Cerebellar nuclear complex (tissue), 1 donor: ENCODE measurements around the gene MND1.
"Not testable (repeated sequence)": the region's sequence is repeated elsewhere in the genome, so short reads cannot be mapped to it uniquely, and the experiment has no call there.

Experiments used
- DNase-seq, 2 experiments: peaks; one replicate each; lab custom pipeline; 2025; lab: John Stamatoyannopoulos, UW

MND1 gene

GRCh38 chr4:153402366-153402765 lies 57.9 kb downstream of the MND1 start:
- DNase-seq, result no peak

DNA sequence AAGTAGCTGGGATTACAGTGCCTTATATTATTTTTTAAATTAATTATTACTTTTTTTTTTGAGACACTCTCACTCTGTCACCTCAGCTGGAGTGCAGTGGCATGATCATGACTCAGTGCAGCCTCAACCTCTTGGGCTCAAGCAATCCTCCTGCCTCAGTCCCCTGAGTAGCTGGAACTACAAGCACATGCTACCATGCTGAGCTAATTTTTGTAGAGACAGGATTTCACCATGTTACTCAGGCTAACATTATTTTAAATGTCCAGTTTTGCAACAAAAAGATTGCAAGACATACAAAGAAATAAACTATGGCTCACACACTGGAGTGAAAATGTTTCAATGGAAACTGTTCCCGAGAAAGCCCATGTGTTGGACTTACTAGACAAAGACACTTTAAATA lies 59.2 kb downstream of the MND1 start:
- no peak for DNase-seq

DNA sequence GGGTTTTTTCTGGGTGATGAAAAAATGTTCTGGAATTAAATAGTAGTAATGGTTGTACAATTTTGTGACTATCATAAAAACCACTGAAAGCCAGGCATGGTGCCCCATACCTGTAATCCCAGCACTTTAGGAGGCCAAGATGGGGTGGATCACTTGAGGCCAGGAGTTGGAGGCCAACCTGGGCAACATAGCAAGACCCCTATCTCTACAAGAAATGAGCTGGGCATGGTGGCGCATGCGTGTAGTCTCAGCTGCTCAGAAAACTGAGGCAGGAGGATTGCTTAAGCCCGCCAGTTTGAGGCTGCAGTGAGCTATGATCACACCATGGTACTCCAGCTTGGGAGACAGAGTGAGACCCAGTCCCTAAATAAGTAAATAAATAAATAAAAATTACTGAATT lies 63.4 kb downstream of the MND1 start:
- DNase-seq, result no peak

GRCh38 chr4:153408932-153409331 lies 64.4 kb downstream of the MND1 start:
- no peak for DNase-seq

DNA sequence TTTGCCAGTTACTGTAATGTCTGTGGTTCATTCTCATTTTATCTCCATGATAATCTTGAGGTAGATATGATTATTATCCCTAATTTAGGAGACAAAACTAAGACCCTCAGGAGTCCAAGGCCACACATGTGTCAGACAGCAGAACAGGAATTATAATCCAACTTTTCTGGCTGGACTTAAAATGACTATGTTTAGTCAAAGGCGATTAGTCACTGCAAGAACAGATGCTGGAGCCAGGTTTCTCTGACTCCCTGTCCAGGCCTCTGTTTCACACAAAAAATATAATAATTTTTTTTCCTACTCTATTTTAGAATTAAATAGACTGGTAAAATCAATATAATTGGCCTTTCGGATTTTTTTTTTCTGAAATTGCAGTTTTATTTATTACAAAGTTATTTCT lies 64.9 kb downstream of the MND1 start:
- DNase-seq, result no peak

GRCh38 chr4:153409924-153410501 lies 65.5 kb downstream of the MND1 start:
- DNase-seq, result no peak

DNA sequence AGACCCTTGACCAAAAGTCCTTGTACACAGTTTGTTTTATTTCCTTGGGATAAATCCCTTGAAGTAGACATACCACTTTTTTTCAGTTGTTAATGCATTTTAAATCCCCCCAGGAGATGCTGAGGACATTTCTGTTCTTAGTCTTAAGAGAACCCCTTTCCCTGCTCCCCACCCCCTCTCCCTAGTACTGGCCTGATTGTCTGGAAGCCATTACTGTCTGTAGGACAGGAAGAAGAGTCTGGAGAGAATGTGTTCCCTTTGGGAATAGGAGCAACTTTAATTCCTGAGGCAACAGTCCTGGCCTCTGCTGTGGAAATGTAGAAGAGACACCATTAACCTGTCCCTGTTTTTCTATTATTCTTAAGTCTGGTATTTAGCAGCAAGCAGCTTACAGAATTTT lies 69.4 kb downstream of the MND1 start:
- DNase-seq, result no peak

DNA sequence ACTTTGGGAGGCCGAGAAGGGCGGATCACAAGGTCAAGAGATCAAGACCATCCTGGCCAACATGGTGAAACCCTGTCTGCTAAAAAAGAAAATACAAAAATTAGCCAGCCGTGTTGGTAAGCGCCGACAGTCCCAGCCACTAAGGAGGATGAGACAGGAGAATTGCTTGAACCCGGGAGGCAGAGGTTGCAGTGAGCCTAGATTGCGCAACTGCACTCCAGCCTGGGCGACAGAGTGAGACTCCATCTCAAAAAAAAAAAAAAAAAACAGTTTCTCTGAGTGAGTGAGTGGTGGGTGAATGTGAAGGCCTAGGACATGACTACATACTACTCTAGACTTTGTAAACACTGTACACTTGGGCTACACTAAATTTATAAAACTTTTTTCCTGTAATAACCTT lies 72.0 kb downstream of the MND1 start:
- not testable (repeated sequence) for DNase-seq

DNA sequence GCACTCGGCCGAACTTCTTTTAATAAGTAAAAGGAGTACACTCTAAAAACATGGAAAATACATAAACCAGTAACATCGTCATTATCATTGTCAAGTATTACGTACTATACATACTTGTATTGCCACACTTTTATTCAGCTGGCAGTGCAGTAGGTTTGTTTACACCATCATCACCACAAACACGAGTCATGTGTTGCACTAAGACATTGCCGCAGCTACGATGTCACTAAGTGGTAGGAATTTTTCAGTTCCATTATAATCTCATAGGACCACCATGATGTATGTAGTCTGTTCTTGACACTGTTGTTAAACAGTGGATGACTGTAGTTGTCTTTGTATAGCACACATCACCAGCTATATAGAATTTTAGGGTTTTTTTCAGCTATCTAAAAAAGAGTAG lies 73.6 kb downstream of the MND1 start:
- no peak for DNase-seq

DNA sequence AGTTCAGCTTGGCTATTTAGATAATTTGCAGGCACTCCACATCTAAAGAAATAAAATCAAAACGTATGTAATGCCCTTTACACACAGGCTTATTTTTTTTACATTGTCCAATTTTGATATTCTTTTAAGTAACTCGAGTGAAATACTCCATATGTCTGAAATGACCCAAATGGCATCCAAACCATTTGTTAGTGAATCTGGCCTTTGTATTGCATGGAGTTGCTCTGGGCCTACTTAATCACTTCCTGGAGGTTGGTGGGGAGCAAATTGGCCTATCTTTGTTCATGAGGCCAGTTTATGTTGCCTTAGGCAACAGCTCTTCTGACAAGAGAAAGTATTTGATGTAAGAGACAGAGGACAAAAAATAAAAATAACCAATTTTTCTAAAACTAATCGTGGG lies 74.1 kb downstream of the MND1 start:
- DNase-seq, result no peak

- no peak for DNase-seq
These were observed 74.5 kb downstream of the MND1 start for GRCh38 chr4:153419029-153419428.

DNA sequence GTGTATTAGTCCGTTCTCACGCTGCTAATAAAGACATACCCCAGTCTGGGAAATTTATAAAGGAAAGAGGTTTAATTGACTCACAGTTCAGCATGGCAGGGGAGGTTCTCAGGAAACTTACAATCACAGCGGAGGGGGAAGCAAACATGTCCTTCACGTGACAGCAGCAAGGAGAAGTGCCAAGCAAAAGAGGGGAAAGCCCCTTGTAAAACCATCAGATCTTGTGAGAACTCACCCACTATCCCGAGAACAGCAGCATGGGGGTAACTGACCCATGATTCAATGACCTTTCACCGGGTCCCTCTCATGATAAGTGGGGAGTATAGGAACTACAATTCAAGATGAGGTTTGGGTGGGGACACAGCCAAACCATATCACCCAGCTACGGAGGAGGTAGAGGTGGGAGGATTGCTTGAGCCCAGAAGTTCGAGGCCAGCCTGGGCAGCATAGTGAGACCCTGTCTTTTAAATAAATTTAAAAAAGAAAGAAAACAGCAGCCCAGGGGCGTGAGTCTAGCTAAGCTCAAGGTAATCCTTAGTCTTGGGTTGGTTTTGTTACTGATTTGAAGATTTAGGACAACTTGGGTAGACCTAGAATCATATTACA lies 75.3 kb downstream of the MND1 start:
- no peak for DNase-seq

GRCh38 chr4:153420361-153420760 lies 75.9 kb downstream of the MND1 start:
- DNase-seq, result no peak

GRCh38 chr4:153421941-153422340 lies 77.5 kb downstream of the MND1 start:
- no peak for DNase-seq

GRCh38 chr4:153426207-153426885 lies 81.9 kb downstream of the MND1 start:
- no peak for DNase-seq

GRCh38 chr4:153427363-153428071 lies 83.0 kb downstream of the MND1 start:
- DNase-seq, result no peak

DNA sequence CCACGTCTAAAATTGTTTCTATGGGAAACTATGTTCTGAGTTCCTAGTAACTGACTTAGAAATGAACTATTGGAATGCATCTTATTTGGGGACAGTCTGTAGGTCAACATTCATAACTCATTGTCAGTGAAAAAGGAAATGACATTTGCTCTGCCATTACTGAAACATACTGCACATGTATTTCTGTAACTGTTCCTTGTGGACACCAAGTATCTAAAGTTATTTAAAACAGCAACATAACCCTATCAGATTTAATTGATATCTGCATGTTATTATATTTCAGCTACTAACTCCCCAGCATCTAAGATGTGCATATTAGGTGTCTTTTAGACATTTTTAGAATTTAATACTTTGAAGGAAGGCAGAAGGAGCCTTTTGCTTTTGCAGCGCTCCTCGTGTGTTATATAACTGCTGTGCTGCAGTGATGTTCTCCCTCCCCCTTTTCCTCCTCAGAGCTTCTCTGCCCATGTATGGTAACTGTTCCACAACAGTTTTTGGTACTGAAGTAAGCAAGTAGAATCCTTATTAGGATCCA lies 84.5 kb downstream of the MND1 start:
- no peak for DNase-seq

DNA sequence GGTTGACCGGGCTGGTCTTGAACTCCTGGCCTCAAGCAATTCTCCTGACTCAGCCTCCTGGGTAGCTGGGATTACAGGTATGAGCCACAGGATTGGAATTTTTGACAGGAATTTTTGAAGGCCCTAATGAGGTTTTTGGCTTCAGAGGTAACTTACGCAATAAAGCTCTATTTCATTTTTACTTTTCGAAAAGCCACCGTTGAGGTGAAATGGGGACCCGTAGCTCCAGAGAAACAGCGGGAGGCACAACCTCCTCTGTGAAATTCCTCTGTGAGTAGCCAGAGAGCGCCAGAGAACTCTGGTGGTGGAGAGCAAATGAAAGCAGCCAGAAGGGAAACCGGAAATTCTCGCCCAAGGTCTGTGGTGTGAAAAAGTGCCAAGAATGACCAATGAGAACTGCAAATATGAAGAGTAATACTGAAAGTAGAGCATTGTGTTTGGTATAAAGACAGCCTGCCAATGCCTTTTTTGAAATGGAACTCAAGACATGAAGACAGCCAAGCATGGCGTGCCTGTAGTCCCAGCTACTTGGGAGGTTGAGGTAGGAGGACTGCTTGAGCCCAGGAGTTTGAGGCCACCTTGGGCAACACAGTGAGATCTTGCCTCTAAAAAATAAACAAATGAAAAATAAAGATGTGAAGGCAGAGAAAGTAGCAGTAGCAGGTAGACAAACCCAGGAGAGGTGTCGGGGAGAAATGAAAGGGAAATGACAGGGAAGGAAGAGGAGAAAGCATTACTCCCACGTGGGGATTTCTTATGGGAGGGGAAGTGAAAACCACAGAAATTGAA lies 88.7 kb downstream of the MND1 start:
- DNase-seq, result no peak

DNA sequence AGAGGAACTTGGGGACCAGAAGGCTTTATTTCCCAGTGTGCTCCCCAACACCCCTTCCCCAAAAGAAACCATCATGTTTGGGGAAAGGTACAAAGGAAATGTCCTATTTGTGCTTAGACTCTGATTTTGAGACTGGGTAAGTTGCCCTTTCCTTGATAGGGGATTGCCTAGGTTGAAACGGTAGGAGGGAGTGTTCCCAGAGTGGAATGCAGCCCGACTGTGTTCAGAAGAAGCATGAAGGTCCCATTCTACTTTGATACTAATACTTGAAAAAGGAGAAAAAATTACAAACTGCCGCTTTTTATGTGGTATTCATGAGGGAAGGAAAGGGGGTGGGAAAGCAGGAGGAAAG lies 89.2 kb downstream of the MND1 start:
- DNase-seq, result no peak

- no peak for DNase-seq
These were observed 89.7 kb downstream of the MND1 start for GRCh38 chr4:153434190-153434589.

DNA sequence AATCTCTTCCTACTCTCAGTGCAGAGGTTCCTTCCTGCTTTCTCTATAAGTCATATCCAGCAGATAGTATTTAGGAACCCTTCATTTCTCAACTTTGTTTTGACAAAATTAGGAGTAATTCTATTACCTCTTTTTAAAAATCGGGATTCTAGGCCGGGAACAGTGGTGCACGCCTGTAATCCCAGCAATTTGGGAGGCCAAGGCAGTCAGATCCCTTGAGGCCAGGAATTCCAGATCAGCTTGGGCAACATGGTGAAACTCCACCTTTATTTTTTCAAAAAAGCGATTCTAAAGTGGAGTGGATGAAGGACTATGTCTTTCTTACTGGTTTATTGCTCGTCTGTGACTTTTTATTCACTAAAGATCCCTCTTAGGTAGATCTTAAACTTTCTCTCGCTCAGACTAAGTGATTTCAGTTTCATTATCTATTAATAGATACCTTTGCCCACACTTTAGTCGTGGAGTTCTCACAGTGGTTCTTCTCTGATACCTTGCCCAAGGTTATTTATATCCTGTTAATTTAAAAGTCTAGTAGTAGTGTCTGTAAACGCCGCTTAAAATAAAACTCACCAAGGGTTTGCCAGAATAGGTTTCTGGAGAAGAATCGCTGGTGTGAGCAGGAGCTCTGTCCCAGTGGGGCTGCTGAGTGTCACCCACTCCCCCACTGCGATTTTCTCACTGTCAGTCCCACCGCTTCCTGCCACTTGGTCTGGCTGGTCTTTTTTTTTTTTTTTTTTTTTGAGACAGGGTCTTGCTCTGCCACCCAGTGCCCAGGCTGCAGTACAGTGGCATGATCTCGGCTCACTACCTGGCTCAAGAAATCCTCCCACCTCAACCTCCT lies 94.6 kb downstream of the MND1 start:
- DNase-seq, result no peak
